ENCODE data around the gene FHL1.

The FHL1 gene

GRCh38 chrX:136206916-136207315 lies 59.6 kb downstream of the FHL1 start:
- H3K4me1 ChIP-seq: peaks cover 14% of the 10 kb centered on the region
- no peaks in the 10 kb centered on the region for H3K9me3 ChIP-seq (ENCODE audit: control insufficient read depth, low read length)
- no peak overlapping the region for H2AFZ ChIP-seq
- no peak overlapping the region for H3K27ac ChIP-seq
- no peaks in the 10 kb centered on the region for H3K79me2 ChIP-seq
- no peak overlapping the region for H3K4me3 ChIP-seq (ENCODE audit: low read depth, low read length)
- H3K4me2 ChIP-seq (ENCODE audit: low read length): no peak overlapping the region
- H3K36me3 ChIP-seq (ENCODE audit: control insufficient read depth, insufficient read depth, low read length): no peaks in the 10 kb centered on the region
- H3K9ac ChIP-seq: no peak overlapping the region
- TF ChIP-seq, protein P1, sequence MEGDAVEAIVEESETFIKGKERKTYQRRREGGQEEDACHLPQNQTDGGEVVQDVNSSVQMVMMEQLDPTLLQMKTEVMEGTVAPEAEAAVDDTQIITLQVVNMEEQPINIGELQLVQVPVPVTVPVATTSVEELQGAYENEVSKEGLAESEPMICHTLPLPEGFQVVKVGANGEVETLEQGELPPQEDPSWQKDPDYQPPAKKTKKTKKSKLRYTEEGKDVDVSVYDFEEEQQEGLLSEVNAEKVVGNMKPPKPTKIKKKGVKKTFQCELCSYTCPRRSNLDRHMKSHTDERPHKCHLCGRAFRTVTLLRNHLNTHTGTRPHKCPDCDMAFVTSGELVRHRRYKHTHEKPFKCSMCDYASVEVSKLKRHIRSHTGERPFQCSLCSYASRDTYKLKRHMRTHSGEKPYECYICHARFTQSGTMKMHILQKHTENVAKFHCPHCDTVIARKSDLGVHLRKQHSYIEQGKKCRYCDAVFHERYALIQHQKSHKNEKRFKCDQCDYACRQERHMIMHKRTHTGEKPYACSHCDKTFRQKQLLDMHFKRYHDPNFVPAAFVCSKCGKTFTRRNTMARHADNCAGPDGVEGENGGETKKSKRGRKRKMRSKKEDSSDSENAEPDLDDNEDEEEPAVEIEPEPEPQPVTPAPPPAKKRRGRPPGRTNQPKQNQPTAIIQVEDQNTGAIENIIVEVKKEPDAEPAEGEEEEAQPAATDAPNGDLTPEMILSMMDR (IDR thresholded peaks at IDR 0.05): no peak
- H3K27me3 ChIP-seq (ENCODE audit: control insufficient read depth, insufficient read depth, low read length): no peaks in the 10 kb centered on the region

- Histone ChIP-seq H3K27me3 (ENCODE audit: control insufficient read depth, insufficient read depth, low read length) (no peaks in the 10 kb centered on the region), H3K27ac (no peak overlapping the region), H3K36me3 (ENCODE audit: control insufficient read depth, insufficient read depth, low read length) (no peaks in the 10 kb centered on the region), H3K4me1 (peaks cover 13% of the 10 kb centered on the region), H3K4me2 (ENCODE audit: low read length) (no peak overlapping the region), H3K9ac (no peak overlapping the region), H2AFZ (no peak overlapping the region), H3K4me3 (ENCODE audit: low read depth, low read length) (no peak overlapping the region), H3K9me3 (ENCODE audit: control insufficient read depth, low read length) (no peaks in the 10 kb centered on the region), H3K79me2 (no peaks in the 10 kb centered on the region)
- TF ChIP-seq, protein P1 (IDR thresholded peaks at IDR 0.05): no peak
These were observed 60.2 kb downstream of the FHL1 start for GRCh38 chrX:136207546-136207945.

DNA sequence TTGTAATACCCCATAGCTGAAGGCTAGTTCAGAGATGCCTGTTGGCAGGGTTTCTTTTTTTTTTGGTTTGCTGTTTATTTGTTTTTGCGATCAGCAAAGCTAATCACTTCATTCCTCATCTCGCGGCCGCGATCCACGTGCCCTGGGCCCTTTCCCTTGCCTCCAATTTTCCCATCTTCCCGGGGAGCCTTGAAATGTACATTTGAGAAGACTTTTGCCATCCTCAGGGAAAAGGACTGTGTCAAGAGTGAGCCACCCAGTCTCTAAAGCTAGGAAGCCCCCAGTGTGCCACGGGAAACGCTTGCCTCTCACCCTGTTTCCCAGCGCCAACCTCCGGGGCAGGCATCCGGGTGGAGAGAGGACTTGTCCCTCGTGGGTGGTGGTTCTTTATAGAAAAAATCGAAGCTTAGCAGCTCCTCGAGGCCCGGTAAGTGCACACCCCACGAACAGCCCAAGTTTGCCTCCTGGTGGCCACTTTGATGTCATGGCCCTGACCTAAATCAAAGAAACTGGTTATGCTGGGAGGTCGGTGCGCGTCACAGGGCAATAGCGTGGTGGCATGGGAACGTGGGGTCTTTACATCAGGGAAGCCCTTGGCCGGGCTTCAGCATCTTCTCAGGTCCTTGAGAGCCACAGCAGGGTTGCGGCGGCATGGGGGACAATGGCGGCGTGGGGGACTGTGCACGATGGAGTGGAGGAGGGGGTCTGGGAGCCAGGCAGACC lies 61.8 kb downstream of the FHL1 start:
- Histone ChIP-seq H3K79me2 (no peaks in the 10 kb centered on the region), H3K27ac (no peak overlapping the region), H3K4me2 (ENCODE audit: low read length) (no peak overlapping the region), H3K36me3 (ENCODE audit: control insufficient read depth, insufficient read depth, low read length) (no peaks in the 10 kb centered on the region), H3K9ac (no peak overlapping the region), H2AFZ (no peak overlapping the region), H3K27me3 (ENCODE audit: control insufficient read depth, insufficient read depth, low read length) (no peaks in the 10 kb centered on the region), H3K4me3 (ENCODE audit: low read depth, low read length) (no peak overlapping the region), H3K4me1 (peaks cover 3% of the 10 kb centered on the region), H3K9me3 (ENCODE audit: control insufficient read depth, low read length) (no peaks in the 10 kb centered on the region)
- TF ChIP-seq, protein P1 (IDR thresholded peaks at IDR 0.05): peak; percentile 47

DNA sequence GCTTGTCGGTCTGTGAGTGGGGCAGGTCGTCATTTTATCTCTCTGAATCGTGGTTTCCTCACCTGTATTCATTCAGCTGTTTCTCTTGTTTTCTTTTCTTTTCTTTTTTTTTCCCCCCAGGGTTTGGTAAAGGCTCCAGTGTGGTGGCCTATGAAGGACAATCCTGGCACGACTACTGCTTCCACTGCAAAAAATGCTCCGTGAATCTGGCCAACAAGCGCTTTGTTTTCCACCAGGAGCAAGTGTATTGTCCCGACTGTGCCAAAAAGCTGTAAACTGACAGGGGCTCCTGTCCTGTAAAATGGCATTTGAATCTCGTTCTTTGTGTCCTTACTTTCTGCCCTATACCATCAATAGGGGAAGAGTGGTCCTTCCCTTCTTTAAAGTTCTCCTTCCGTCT lies 62.4 kb downstream of the FHL1 start:
- H3K9ac ChIP-seq: no peak overlapping the region
- no peaks in the 10 kb centered on the region for H3K79me2 ChIP-seq
- no peaks in the 10 kb centered on the region for H3K27me3 ChIP-seq (ENCODE audit: control insufficient read depth, insufficient read depth, low read length)
- H3K4me2 ChIP-seq (ENCODE audit: low read length): no peak overlapping the region
- H3K27ac ChIP-seq: no peak overlapping the region
- H3K9me3 ChIP-seq (ENCODE audit: control insufficient read depth, low read length): no peaks in the 10 kb centered on the region
- no peaks in the 10 kb centered on the region for H3K4me1 ChIP-seq
- no peak overlapping the region for H2AFZ ChIP-seq
- H3K36me3 ChIP-seq (ENCODE audit: control insufficient read depth, insufficient read depth, low read length): no peaks in the 10 kb centered on the region
- TF ChIP-seq, protein P1 (IDR thresholded peaks at IDR 0.05): no peak
- H3K4me3 ChIP-seq (ENCODE audit: low read depth, low read length): no peak overlapping the region

DNA sequence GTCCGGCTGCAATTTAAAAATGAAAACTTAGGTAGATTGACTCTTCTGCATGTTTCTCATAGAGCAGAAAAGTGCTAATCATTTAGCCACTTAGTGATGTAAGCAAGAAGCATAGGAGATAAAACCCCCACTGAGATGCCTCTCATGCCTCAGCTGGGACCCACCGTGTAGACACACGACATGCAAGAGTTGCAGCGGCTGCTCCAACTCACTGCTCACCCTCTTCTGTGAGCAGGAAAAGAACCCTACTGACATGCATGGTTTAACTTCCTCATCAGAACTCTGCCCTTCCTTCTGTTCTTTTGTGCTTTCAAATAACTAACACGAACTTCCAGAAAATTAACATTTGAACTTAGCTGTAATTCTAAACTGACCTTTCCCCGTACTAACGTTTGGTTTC lies 62.9 kb downstream of the FHL1 start:
- TF ChIP-seq, protein P1 (IDR thresholded peaks at IDR 0.05): no peak
- H3K27ac ChIP-seq: no peak overlapping the region
- H3K27me3 ChIP-seq (ENCODE audit: control insufficient read depth, insufficient read depth, low read length): no peaks in the 10 kb centered on the region
- H2AFZ ChIP-seq: no peak overlapping the region
- H3K79me2 ChIP-seq: no peaks in the 10 kb centered on the region
- no peaks in the 10 kb centered on the region for H3K9me3 ChIP-seq (ENCODE audit: control insufficient read depth, low read length)
- no peak overlapping the region for H3K9ac ChIP-seq
- no peak overlapping the region for H3K4me3 ChIP-seq (ENCODE audit: low read depth, low read length)
- H3K36me3 ChIP-seq (ENCODE audit: control insufficient read depth, insufficient read depth, low read length): no peaks in the 10 kb centered on the region
- H3K4me2 ChIP-seq (ENCODE audit: low read length): no peak overlapping the region
- no peaks in the 10 kb centered on the region for H3K4me1 ChIP-seq

All from parathyroid adenoma (tissue), 2 donors.